HEK293 (cell line): ENCODE results near the gene EIF2B2.

ENCODE experiments used
- CTCF ChIA-PET: fragments of 350-600 bp; formaldehyde crosslinking; extraction: SDS; loops from one replicate; lab custom pipeline; 2021; ENCODE audit warnings: antibody characterized with exemption; lab: Yijun Ruan, JAX
- POLR2A ChIA-PET: fragments of 300-600 bp; formaldehyde crosslinking; extraction: SDS; loops from one replicate; lab custom pipeline; 2020; ENCODE audit warnings: antibody characterized with exemption, inconsistent platforms; lab: Yijun Ruan, JAX
- H3K27ac ChIP-seq: fragments of 200-500 bp; sonication (Bioruptor generic); 2 replicates; pipeline ENCODE4 v1.5.1; 2014; ENCODE audit warnings: low read depth, low read length, control low read depth, inconsistent platforms; ENCODE audit errors: extremely low read depth
- H3K36me3 ChIP-seq, 2 experiments: fragments of 200-500 bp in 1 of 2; sonication (Bioruptor generic) in 1 of 2; 1 replicate in 1 of 2; 2 replicates in 1 of 2; pipeline ENCODE4 v1.5.1; 2014 to 2017; ENCODE audit warnings: inconsistent platforms in 2 of 2, low read length in 2 of 2; ENCODE audit not compliant: control insufficient read depth in 2 of 2, insufficient read depth in 1 of 2
- H3K4me1 ChIP-seq: fragments of 200-500 bp; sonication (Bioruptor generic); 2 replicates; pipeline ENCODE4 v1.5.1; 2014; ENCODE audit warnings: mild to moderate bottlenecking, low read length, inconsistent platforms; ENCODE audit not compliant: control insufficient read depth, insufficient read depth
- H3K4me3 ChIP-seq: 2 replicates; pipeline ENCODE4 v1.5.1; 2011; ENCODE audit warnings: low read depth, mild to moderate bottlenecking, control low read depth, low read length, moderate library complexity
- H3K9me3 ChIP-seq: fragments of 200-500 bp; sonication (Bioruptor generic); 2 replicates; pipeline ENCODE4 v1.5.1; 2014; ENCODE audit warnings: low read depth, low read length, inconsistent platforms; ENCODE audit not compliant: control insufficient read depth, insufficient read depth
- REPIN1 ChIP-seq: fragments of 450-650 bp; formaldehyde crosslinking; IDR thresholded peaks from 2 replicates; pipeline ENCODE4 v1.5.1; 2017; ENCODE audit warnings: missing biosample characterization, missing genetic modification characterization, low read depth
- ZFHX2 ChIP-seq: fragments of 450-650 bp; formaldehyde crosslinking; conservative IDR thresholded peaks from 2 replicates; pipeline ENCODE4 v1.5.1; 2016; ENCODE audit warnings: missing biosample characterization, missing genetic modification characterization
- ZFP3 ChIP-seq: fragments of 450-650 bp; formaldehyde crosslinking; IDR thresholded peaks from 2 replicates; pipeline ENCODE4 v1.5.1; 2016; ENCODE audit warnings: low read depth, missing biosample characterization, missing genetic modification characterization
- ZNF16 ChIP-seq: fragments of 450-650 bp; formaldehyde crosslinking; IDR thresholded peaks from 2 replicates; pipeline ENCODE4 v1.5.1; 2016; ENCODE audit warnings: low read depth, missing biosample characterization, missing genetic modification characterization
- ZNF292 ChIP-seq: fragments of 450-650 bp; formaldehyde crosslinking; IDR thresholded peaks from 2 replicates; pipeline ENCODE4 v1.5.1; 2016; ENCODE audit warnings: low read depth, missing biosample characterization, missing genetic modification characterization, borderline replicate concordance
- ZNF398 ChIP-seq: fragments of 450-650 bp; formaldehyde crosslinking; IDR thresholded peaks from 2 replicates; pipeline ENCODE4 v1.5.1; 2017; ENCODE audit warnings: missing biosample characterization, missing genetic modification characterization
- ZNF48 ChIP-seq: fragments of 450-650 bp; formaldehyde crosslinking; IDR thresholded peaks from 2 replicates; pipeline ENCODE4 v1.5.1; 2016; ENCODE audit warnings: missing biosample characterization, missing genetic modification characterization
- ZNF560 ChIP-seq: fragments of 450-650 bp; formaldehyde crosslinking; IDR thresholded peaks from 2 replicates; pipeline ENCODE4 v1.5.1; 2017; ENCODE audit warnings: missing biosample characterization, missing genetic modification characterization, borderline replicate concordance
- TF ChIP-seq, protein P1 (sequence below): fragments of 450-650 bp; formaldehyde crosslinking; IDR thresholded peaks from 2 replicates; pipeline ENCODE4 v1.5.1; 2016; ENCODE audit warnings: missing biosample characterization, missing genetic modification characterization
- TF ChIP-seq, protein P2 (sequence below): IDR thresholded peaks from 2 replicates; pipeline ENCODE4 v1.6.1; 2011; ENCODE audit warnings: mild to moderate bottlenecking, low read depth, low read length, borderline replicate concordance
- TF ChIP-seq, protein P3 (sequence below): fragments of 450-650 bp; formaldehyde crosslinking; IDR thresholded peaks from 2 replicates; pipeline ENCODE4 v1.5.1; 2017; ENCODE audit warnings: missing biosample characterization, missing genetic modification characterization
- TF ChIP-seq, protein P4 (sequence below): fragments of 450-650 bp; formaldehyde crosslinking; IDR thresholded peaks from 2 replicates; pipeline ENCODE4 v1.5.1; 2017; ENCODE audit warnings: missing biosample characterization, missing genetic modification characterization

EIF2B2 gene

DNA sequence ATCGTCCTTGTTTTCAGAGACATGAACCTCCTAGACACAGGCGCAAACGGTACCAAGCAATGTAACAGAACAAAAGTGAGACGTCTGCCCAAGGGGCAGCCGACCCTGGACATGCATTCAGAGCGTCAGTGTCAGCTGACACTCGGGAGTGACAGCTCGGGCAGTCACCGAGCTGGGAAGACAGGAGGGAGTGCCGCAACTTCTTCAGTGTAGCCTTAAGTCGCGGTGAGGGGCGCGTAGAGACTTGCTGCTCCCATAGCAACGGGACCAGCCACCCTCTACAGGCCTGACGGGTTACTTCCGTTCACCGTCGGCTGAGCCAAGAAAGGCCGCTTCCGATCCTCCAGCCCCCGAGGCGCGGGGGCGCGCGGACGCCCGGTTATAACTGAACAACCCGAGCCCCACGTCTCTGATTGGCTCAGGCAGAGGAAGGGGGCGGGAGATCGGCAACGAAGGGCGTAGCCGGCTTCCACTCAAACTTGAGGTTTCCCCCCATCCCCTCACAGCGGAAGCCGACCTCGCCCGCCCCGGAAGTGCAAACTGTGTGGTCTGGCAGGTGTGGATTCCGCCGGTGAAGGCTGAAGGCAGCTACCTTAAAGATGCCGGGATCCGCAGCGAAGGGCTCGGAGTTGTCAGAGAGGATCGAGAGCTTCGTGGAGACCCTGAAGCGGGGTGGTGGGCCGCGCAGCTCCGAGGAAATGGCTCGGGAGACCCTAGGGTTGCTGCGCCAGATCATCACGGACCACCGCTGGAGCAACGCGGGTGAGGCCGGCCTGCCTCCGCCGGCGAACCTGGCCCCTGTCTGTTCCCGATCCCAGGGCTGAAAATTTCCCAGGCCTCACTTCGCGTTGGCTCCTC, at the start of gene EIF2B2 (continued):
- TF ChIP-seq ZNF398 (tag by site-specific recombination) (no peak), ZNF292 (tag by site-specific recombination) (no peak), ZFP3 (tag by site-specific recombination) (no peak), ZFHX2 (tag by site-specific recombination) (peak; percentile 60), ZNF560 (tag by site-specific recombination) (no peak), ZNF48 (tag by site-specific recombination) (no peak), REPIN1 (tag by site-specific recombination) (no peak)
- TF ChIP-seq, protein P1, sequence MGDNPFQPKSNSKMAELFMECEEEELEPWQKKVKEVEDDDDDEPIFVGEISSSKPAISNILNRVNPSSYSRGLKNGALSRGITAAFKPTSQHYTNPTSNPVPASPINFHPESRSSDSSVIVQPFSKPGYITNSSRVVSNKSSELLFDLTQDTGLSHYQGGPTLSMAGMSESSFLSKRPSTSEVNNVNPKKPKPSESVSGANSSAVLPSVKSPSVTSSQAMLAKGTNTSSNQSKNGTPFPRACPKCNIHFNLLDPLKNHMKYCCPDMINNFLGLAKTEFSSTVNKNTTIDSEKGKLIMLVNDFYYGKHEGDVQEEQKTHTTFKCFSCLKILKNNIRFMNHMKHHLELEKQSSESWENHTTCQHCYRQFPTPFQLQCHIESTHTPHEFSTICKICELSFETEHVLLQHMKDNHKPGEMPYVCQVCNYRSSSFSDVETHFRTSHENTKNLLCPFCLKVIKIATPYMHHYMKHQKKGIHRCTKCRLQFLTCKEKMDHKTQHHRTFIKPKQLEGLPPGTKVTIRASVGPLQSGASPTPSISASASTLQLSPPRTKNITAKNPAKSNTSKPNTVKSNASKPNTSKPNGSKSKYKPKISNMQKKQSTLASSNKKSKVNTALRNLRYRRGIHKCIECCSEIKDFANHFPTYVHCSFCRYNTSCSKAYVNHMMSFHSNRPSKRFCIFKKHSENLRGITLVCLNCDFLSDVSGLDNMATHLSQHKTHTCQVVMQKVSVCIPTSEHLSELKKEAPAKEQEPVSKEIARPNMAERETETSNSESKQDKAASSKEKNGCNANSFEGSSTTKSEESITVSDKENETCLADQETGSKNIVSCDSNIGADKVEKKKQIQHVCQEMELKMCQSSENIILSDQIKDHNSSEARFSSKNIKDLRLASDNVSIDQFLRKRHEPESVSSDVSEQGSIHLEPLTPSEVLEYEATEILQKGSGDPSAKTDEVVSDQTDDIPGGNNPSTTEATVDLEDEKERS (tag by site-specific recombination) = no peak
- TF ChIP-seq, protein P2, sequence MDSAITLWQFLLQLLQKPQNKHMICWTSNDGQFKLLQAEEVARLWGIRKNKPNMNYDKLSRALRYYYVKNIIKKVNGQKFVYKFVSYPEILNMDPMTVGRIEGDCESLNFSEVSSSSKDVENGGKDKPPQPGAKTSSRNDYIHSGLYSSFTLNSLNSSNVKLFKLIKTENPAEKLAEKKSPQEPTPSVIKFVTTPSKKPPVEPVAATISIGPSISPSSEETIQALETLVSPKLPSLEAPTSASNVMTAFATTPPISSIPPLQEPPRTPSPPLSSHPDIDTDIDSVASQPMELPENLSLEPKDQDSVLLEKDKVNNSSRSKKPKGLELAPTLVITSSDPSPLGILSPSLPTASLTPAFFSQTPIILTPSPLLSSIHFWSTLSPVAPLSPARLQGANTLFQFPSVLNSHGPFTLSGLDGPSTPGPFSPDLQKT = peak; percentile 76; the same call in 1 of the 2 replicates
- TF ChIP-seq, protein P3, sequence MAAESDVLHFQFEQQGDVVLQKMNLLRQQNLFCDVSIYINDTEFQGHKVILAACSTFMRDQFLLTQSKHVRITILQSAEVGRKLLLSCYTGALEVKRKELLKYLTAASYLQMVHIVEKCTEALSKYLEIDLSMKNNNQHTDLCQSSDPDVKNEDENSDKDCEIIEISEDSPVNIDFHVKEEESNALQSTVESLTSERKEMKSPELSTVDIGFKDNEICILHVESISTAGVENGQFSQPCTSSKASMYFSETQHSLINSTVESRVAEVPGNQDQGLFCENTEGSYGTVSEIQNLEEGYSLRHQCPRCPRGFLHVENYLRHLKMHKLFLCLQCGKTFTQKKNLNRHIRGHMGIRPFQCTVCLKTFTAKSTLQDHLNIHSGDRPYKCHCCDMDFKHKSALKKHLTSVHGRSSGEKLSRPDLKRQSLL (tag by site-specific recombination) = no peak
- TF ChIP-seq, protein P4, sequence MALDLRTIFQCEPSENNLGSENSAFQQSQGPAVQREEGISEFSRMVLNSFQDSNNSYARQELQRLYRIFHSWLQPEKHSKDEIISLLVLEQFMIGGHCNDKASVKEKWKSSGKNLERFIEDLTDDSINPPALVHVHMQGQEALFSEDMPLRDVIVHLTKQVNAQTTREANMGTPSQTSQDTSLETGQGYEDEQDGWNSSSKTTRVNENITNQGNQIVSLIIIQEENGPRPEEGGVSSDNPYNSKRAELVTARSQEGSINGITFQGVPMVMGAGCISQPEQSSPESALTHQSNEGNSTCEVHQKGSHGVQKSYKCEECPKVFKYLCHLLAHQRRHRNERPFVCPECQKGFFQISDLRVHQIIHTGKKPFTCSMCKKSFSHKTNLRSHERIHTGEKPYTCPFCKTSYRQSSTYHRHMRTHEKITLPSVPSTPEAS = no peak

- Histone ChIP-seq H3K4me1 (peaks cover 24% of the 10 kb centered on the region), H3K9me3 (no peaks in the 10 kb centered on the region), H3K36me3 (peaks cover 0 to 41% of the 10 kb centered on the region in 2 experiments; a peak in 1 of 3 replicates), H3K4me3 (no peak overlapping the region), H3K27ac (peak overlapping the region; percentile 49; the same call in 1 of the 2 replicates)
- CTCF ChIA-PET = interaction anchor here (0.6 to 3.0 kb wide), 5 partner anchors 8 to 984 kb away, joined by 3 to 15 read pairs (median 3); no protein-coding TSS in a partner anchor
- TF ChIP-seq ZNF16 (tag by site-specific recombination) = no peak
- POLR2A ChIA-PET = interaction anchor here (1.5 kb wide), 2 partner anchors 31 to 110 kb away, joined by 5 to 6 read pairs; partner anchors contain the start of genes ACYP1 and RPS6KL1
These were observed 49.0 kb upstream of the EIF2B2 start for GRCh38 chr14:74953686-74954085.
